Eye (tissue), 1 donor: Measurements from ENCODE around the gene FKBP1A.
"Not testable (repeated sequence)": the region's sequence is repeated elsewhere in the genome, so short reads cannot be mapped to it uniquely, and the experiment has no call there.

ENCODE experiments used
- DNase-seq: peaks from one replicate; pipeline ENCODE4 v3.0.0-alpha.2; 2015

The FKBP1A gene

DNA sequence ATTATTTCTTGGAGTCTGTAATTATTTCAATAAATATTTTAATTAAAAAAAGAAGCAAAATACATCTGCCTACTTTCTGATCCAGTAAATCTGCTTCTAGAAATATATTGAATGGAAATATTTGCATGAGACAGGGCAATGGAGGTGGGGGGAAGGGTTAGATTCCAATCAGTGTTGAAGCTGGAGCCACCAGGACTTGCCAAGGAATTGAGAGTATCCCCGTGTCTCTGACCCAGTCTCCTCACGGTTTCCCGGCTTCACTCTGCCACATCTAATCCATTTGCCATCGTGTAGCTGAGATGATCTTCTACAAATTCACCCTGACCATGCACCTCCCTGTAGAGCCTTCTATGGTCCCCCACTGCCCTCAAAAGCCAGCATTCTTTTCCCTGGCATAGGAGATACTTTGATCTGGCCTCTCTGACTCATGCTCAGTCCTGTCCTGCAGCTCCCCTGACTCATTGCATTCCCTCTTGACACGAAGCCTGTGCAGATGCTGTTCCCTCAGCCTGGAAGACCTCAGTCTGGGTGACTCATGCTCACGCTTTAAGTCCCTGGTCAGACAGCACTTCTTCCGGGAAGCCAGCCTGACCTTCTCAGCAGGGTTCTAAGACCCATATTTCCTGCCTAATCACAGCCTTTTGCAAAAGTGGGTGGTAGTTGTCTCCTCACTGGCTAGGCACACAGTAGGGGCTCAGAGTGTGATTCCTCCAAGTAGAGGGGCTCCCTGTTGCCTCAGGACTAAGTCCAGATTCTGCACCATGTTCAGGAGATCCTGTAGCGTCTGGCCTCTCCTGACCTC lies 23.0 kb upstream of the FKBP1A start:
- DNase-seq: no peak

DNA sequence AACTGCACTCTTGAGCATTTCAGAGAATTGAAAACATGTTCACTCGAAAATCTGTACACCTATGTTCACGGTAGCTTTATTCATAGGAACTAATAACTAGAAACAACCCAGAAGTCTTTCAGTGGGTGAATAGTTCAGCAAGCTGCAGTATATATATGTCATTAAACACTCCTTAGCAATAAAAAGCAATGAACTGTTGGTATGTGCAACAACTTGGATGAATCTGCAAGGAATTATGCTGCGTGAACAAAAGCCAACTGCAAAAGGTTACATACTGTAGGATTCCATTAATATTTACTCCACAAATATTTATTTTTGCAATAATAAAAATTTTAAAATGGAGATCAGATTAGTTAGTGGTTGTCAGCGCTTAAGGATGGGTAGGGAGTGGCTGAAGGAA lies 22.1 kb upstream of the FKBP1A start:
- no peak for DNase-seq

DNA sequence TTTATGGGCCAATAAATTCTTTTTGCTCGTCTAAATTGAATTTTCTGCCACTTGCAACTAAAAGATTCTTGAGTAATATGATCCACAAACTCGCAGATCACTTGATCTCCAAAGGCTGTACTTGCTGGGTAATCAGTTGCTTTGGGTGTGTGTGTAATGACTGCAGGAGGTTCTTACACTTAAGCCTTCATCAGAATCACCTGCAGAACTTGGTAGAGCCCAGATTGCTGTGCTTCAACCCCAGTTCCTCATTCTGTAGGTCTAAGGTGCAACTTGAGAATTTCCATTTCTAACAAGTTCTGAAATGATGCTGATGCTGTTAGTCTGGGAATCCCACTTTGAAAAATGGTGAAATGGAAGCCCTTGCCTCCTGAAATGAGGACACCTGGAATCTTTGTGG lies 12.9 kb upstream of the FKBP1A start:
- no peak for DNase-seq

DNA sequence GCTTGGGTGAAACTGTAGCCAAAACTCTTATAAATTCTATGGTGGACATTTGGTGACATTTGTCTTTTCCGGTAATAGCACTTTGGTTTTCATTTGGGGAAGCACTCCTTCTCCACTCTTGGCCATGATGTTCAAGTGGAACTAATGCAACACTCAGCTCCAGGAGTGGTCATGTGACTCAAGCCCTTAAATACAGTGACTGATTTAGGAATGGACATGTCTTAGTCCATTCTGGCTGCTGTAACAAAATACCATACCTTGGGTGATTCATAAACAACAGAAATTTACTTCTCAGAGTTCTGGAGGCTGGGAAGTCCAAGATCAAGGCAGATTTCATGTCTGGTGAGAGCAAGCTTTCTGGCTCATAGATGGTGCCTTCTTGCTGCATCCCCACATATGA lies 10.8 kb upstream of the FKBP1A start:
- no peak for DNase-seq

- DNase-seq: no peak
These were observed 9.3 kb upstream of the FKBP1A start for GRCh38 chr20:1402149-1402548.

- DNase-seq: no peak
These were observed 8.6 kb upstream of the FKBP1A start for GRCh38 chr20:1401451-1401907.

- not testable (repeated sequence) for DNase-seq
These were observed 7.0 kb upstream of the FKBP1A start for GRCh38 chr20:1399678-1400366.

DNA sequence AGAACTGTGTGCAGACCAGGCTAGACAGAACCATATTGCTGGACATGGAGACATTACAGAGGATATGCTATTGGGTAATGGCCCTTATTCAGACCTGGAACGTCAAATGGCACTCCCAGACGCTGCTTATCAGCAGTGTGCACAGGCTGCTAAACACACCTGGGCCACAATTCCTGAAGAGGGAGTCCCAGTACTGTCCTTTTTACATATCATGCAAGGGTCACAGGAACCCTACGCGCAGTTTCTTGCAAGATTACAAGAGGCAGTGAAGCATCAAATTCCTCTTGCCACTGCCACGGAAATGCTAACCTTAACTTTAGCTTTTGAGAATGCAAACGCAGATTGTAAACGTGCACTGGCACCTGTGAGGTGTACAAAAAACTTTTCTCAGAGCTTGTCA lies 5.3 kb upstream of the FKBP1A start:
- not testable (repeated sequence) for DNase-seq

DNA sequence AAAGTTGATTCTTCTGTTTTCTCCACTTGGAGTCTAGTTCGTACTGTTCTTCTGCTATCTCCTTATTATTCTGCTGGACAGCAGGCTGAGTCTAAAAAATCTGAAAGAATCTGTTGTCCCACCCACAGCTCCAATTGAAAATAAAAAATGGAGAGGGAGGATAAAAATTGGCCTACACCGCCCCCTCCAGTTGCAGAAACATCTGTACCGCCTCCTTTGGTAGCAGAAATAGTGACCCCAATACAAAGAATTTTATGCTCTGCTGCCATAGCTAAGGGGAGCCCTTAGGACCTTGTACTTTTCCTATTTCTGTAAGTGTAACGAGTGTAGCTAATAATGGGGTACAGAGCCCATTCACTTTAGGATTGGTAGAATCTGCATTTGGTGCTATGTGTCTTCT lies 4.9 kb upstream of the FKBP1A start:
- no peak for DNase-seq

DNA sequence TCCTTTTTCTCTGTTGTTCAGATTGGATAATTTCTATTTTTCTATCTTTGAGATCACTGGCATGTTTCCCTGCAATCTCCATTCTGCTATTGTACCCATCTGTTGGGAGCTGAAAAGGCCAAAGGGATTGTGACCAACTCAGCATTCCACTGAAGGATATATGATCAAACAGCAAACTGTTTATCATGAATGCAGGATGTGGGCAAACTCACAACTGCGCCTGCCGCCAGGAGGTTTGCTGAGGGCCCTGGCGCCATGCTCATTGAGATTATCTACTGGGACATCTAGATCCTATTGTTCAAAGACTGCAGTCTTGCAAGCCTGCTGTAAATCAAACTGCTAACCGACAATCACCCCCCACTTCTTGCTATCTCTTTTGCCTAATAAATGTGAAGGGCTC lies 3.8 kb upstream of the FKBP1A start:
- no peak for DNase-seq

- DNase-seq: no peak
These were observed 3.4 kb upstream of the FKBP1A start for GRCh38 chr20:1396264-1396663.

GRCh38 chr20:1394686-1395085 lies 1.8 kb upstream of the FKBP1A start:
- DNase-seq: no peak

GRCh38 chr20:1393507-1393882 lies 641 bp upstream of the FKBP1A start:
- DNase-seq: no peak

GRCh38 chr20:1392443-1392692 lies 486 bp downstream of the FKBP1A start:
- no peak for DNase-seq

DNA sequence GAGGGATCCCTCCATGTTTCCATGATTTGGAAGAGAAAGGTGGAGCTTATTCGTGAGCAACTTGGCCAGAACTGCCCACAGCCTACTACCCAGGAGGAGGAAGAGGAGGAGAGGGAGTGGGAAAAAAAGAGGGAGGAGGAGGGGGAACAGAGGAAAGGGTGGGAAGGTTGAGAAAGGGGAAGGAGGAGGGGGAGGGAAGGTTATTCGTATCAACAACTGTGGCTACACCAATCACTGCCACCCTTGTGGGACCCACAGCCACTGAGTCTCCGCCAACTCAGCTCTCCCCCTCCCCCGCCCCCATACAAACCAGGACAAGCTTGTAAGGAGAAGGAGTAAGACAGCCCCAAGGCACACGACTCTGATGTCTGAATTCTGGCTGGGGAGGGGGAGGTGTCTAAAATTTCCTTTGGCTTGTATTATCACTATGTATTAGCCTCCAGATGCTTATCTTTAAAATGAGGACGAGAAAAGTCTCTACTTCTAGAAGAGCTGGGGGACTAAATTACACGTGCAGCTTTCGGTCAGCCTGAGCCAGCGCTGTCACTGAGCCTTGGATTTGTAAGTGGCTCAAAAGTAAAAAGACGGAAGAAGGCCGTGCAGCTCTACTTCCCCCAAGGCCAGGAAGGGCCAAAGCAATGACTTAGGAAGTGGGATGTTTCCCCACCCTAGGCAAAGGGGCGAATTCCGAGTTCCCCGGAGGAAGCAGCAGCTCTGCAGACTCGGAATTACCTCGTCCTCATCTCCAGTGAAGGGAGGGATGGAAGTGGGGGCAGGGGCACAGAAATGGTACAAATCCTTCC lies 1.0 kb downstream of the FKBP1A start:
- DNase-seq: no peak

DNA sequence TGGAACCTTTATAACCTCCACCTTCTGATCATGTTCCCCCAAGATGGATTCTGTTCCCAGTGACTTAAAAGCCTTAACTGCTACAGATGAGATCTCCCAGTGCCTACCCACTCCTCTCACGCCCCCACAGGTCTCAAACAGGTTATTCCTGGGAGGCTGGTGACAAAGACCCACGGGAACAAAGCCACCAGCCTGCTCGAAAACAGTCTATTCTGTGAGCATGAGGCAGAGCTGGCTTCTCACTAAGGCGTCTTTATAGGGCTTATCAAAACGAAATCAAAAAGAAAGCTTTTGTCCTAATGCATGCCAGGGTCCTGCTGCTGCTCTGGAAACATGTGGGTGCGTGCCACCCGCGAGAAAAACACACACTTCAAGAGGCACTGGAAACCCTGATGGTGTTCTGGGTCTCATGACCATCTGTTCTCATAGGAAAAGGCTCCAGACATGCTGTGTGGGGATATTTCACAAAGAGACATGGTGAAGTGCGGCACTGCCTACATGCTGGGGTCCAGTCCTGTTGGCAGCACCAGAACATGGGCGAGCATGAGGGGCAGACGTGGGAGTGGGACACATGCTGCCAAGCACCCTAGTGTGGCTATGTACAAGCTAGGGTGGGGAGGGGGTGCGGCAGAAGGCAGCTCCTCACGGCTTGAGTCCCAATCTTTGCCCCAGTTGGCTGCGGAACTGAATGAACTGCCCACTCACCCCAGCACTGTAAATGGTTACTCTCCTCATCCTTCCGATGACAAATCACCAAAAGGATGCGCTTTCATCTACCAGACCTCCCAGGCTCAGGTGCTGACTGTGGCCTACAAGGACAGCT lies 2.1 kb downstream of the FKBP1A start:
- DNase-seq: no peak

DNA sequence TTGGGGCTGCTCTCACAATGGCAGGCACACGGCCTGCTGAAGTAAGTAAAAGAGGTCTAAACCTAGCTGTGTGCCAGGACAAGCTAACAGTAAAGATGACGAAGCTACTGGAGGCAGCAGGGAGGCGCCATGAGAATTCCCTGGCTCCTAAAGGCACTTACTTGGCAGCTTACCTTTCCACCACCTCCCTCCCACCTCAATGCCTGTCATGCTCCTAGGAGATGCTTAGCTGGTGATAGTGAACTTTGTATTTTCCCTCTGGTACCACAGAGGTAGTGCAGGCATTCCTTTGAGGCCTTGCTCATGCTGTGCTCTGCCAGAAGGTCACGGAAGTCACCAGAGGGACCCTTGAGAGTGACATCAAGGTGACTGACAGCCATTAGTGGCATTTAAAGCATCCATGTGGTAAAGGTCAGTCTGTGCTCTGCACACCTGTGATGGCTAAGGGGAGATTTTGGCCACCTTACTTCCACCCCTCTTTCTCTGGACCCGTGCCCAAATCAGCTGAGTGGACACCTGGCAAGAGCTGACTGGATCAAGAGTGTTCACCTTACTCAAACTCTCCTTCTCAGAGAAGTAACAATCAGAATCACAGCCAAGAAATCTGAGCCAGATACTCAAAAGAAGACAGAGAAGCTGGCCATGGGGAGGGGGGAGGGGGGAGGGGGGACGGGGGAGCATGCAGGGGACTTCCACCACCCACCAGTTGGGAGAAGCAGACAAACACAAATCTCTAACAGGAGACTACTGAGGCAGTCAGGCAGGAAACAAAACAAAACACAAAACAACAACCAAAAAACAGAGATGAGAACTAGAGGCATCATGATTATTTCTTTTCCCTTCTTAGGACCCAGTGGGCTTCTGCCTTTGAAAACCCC lies 2.9 kb downstream of the FKBP1A start:
- no peak for DNase-seq

DNA sequence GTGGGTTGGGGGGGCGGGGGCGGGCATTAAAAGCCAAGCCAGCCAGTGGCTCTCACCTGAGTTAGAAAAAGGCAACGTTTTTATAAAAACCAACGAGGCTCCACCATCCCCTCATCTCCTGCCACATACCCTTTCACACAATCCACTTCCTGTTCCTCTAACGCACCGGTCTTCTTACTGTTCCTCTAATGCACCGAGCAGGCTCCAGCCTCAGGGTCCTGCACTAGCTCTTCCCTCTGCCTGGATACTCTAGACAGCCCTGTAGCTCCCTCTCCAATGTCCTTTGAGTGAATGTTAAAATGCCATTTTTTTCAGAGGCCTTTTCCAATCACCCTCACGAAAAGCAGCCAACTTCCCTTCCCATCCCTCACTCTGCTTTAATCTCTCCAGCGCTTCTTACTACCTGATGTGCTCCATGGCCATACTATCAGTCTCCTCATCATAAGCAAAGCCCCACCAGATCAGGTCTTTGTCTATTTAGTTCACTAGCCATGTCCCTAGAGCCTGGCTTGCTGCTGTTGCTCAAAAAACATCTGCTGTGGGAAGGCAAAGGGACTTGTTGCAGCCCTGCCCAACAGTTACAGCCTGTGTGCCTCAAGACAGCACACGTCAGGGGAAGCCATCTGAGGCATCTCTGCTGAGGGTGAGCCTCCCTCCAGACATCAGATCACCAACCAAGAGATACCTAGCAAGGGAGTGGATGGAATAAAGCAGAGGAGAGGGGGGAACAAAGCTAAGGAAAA lies 3.9 kb downstream of the FKBP1A start:
- no peak for DNase-seq

DNA sequence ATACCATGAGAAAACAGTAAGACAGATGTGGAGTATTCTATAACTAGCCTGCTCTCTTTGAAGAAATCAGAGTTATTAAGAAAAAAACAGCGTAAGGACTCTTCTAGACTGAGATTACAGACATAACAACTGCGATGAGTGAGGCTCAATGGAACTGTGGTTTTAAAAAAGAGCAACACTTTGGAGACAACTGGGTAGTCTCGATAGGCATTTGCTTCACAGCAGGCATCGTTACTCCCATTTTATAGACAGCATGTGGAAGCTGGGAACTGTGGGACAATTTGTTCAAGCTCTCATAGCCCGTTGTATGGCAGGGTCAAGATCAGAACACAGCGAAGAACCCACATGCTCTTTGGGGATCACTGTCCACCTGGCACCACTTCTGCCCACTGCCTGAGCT lies 4.6 kb downstream of the FKBP1A start:
- no peak for DNase-seq

GRCh38 chr20:1386323-1386722 lies 6.5 kb downstream of the FKBP1A start:
- DNase-seq: no peak
